Left renal cortex interstitium (tissue), 4 donors: ENCODE results near the gene DNAH1. TPM values are rescaled to one million over a fixed set of nuclear protein-coding genes. Genes with fewer than 3 reads are reported as not detected.
"Not testable (repeated sequence)": the region's sequence is repeated elsewhere in the genome, so short reads cannot be mapped to it uniquely, and the experiment has no call there.

Experiments used
- DNase-seq, 4 donors: peaks; one replicate each; pipeline ENCODE4 v3.0.0-alpha.2; 2013; ENCODE audit warnings: low read depth in 4 of 4, low spot score in 2 of 4, missing footprints in 1 of 4
- polyA plus RNA-seq, 4 donors: library from polyadenylated mRNA; unstranded; fragments of 120-200 nt; gene quantifications; one replicate each; pipeline ENCODE4 v1.2.1, GENCODE V29; 2013; ENCODE audit not compliant: insufficient read length in 4 of 4

The DNAH1 gene
- polyA plus RNA-seq, 4 donors = 5.9 to 14.9 (median 10.7) TPM

- no peak for DNase-seq
Observed at GRCh38 chr3:52331091-52331490, 15.0 kb downstream of the DNAH1 start.

- DNase-seq = no peak
Observed at GRCh38 chr3:52331906-52332305, 15.8 kb downstream of the DNAH1 start.

GRCh38 chr3:52333869-52334557 is 17.9 kb downstream of the DNAH1 start:
- no peak for DNase-seq

- DNase-seq = not testable (repeated sequence)
Observed at GRCh38 chr3:52338131-52338530, 22.0 kb downstream of the DNAH1 start.

- DNase-seq = peak in 3 of 4 donors; percentile 45 to 82 (median 63)
Observed at GRCh38 chr3:52339612-52340011, 23.5 kb downstream of the DNAH1 start.

GRCh38 chr3:52341123-52341522 is 25.0 kb downstream of the DNAH1 start:
- DNase-seq = no peak

GRCh38 chr3:52343946-52344600 is 28.0 kb downstream of the DNAH1 start:
- DNase-seq = no peak

GRCh38 chr3:52345521-52346109 is 29.5 kb downstream of the DNAH1 start:
- DNase-seq = no peak

GRCh38 chr3:52346623-52347530 is 30.8 kb downstream of the DNAH1 start:
- no peak for DNase-seq

- no peak for DNase-seq
Observed at GRCh38 chr3:52347716-52348635, 31.9 kb downstream of the DNAH1 start.

- no peak for DNase-seq
Observed at GRCh38 chr3:52349131-52349530, 33.0 kb downstream of the DNAH1 start.

- no peak for DNase-seq
Observed at GRCh38 chr3:52349611-52350395, 33.7 kb downstream of the DNAH1 start.

- peak in 1 of 4 donors; percentile 36 for DNase-seq
Observed at GRCh38 chr3:52350416-52350815, 34.3 kb downstream of the DNAH1 start.

GRCh38 chr3:52350981-52351761 is 35.1 kb downstream of the DNAH1 start:
- DNase-seq = no peak

- no peak for DNase-seq
Observed at GRCh38 chr3:52351762-52352368, 35.7 kb downstream of the DNAH1 start.

GRCh38 chr3:52352566-52352965 is 36.4 kb downstream of the DNAH1 start:
- DNase-seq = no peak

- no peak for DNase-seq
Observed at GRCh38 chr3:52353291-52353855, 37.3 kb downstream of the DNAH1 start.
